Naive thymus-derived CD4-positive, alpha-beta T cell (primary cell): ENCODE data around the gene PDXP. TPM values are rescaled to one million over a fixed set of nuclear protein-coding genes. Genes with fewer than 3 reads are reported as not detected.
A peak's percentile ranks its signal among the peaks of the same experiment; 100 is the strongest.

Experiments
- ATAC-seq: fragments of 150-1000 bp; cut with Tn5 transposase; 2 replicates; pipeline ENCODE4 v1.10.0; 2021; ENCODE audit warnings: mild to moderate bottlenecking, moderate library complexity
- CTCF ChIA-PET: fragments of 350-600 bp; sonication (Branson Sonifier 250); formaldehyde crosslinking; loops from one replicate; lab custom pipeline; 2021; ENCODE audit warnings: antibody characterized with exemption; lab: Charles Lee
- POLR2A ChIA-PET: fragments of 350-600 bp; sonication (Branson Sonifier 250); formaldehyde crosslinking; loops from one replicate; lab custom pipeline; 2021; ENCODE audit warnings: antibody characterized with exemption, inconsistent platforms; lab: Charles Lee
- DNase-seq, 9 donors: peaks; one replicate each; pipeline versions ENCODE4 v3.0.0 to v3.0.0-alpha.2; 2020 to 2022; ENCODE audit warnings: mixed read lengths in 1 of 9
- H3K27ac ChIP-seq: one replicate; pipeline ENCODE4 v1.7.0; 2013; ENCODE audit warnings: mild to moderate bottlenecking, low read depth, low read length, moderate library complexity
- H3K27me3 ChIP-seq, 2 donors: one replicate each; pipeline ENCODE4 v1.7.0; 2013; ENCODE audit warnings: low read length in 2 of 2, mild to moderate bottlenecking in 2 of 2, moderate library complexity in 2 of 2; ENCODE audit not compliant: control insufficient read depth in 2 of 2, insufficient read depth in 2 of 2
- H3K36me3 ChIP-seq, 3 experiments: 1 replicate in 2 of 3; 2 replicates in 1 of 3; pipeline ENCODE4 v1.7.0; 2013; ENCODE audit warnings: low read length in 3 of 3, mild to moderate bottlenecking in 3 of 3, moderate library complexity in 1 of 3; ENCODE audit not compliant: insufficient read depth in 3 of 3, control insufficient read depth in 2 of 3
- H3K4me1 ChIP-seq, 2 donors: one replicate each; pipeline ENCODE4 v1.7.0; 2013; ENCODE audit warnings: low read length in 2 of 2, mild to moderate bottlenecking in 2 of 2, moderate library complexity in 1 of 2; ENCODE audit not compliant: control insufficient read depth in 2 of 2, insufficient read depth in 2 of 2
- H3K4me3 ChIP-seq: 2 replicates; pipeline ENCODE4 v1.7.0; 2013; ENCODE audit warnings: mild to moderate bottlenecking, low read length
- H3K9me3 ChIP-seq, 3 experiments: 1 replicate in 2 of 3; 2 replicates in 1 of 3; pipeline ENCODE4 v1.7.0; 2013; ENCODE audit warnings: low read length in 3 of 3; ENCODE audit not compliant: control insufficient read depth in 2 of 3
- H3K27ac Mint-ChIP-seq, 9 donors: one replicate each; pipeline ENCODE4 v1.8.0; 2020 to 2022; ENCODE audit warnings: mixed read lengths in 9 of 9, mild to moderate bottlenecking in 8 of 9, moderate library complexity in 5 of 9, inconsistent platforms in 2 of 9
- H3K27me3 Mint-ChIP-seq, 5 donors: one replicate each; pipeline ENCODE4 v1.8.0; 2021 to 2022; ENCODE audit warnings: mixed read lengths in 5 of 5, mild to moderate bottlenecking in 1 of 5
- H3K36me3 Mint-ChIP-seq, 5 donors: one replicate each; pipeline ENCODE4 v1.8.0; 2020 to 2022; ENCODE audit warnings: mixed read lengths in 5 of 5, mild to moderate bottlenecking in 3 of 5, inconsistent platforms in 1 of 5
- H3K4me1 Mint-ChIP-seq, 7 donors: one replicate each; pipeline ENCODE4 v1.8.0; 2020 to 2022; ENCODE audit warnings: mixed read lengths in 7 of 7, mild to moderate bottlenecking in 3 of 7, inconsistent platforms in 1 of 7
- H3K4me3 Mint-ChIP-seq, 10 donors: one replicate each; pipeline ENCODE4 v1.8.0; 2020 to 2022; ENCODE audit warnings: mild to moderate bottlenecking in 10 of 10, mixed read lengths in 10 of 10, moderate library complexity in 6 of 10, inconsistent platforms in 2 of 10
- H3K9me3 Mint-ChIP-seq, 11 donors: one replicate each; pipeline ENCODE4 v1.8.0; 2020 to 2022; ENCODE audit warnings: mixed read lengths in 11 of 11, mild to moderate bottlenecking in 4 of 11, inconsistent platforms in 1 of 11, moderate library complexity in 1 of 11
- intact Hi-C, 2 donors: fragments of 100-400 bp; cut with micrococcal nuclease; formaldehyde crosslinking; loops; one replicate each; pipeline ENCODE4 v1.15.1; 2023
- polyA plus RNA-seq, 2 donors: library from polyadenylated mRNA; unstranded; fragments of 300-500 nt; fragmentation: Illumina TruSeq; gene quantifications; one replicate each; pipeline ENCODE4 v1.2.3, GENCODE V29; 2021
- total RNA-seq, 6 experiments: library from RNA in 5 of 6; stranded (reverse) in 5 of 6; gene quantifications; 1 replicate in 5 of 6; 2 replicates in 1 of 6; pipeline ENCODE4 v1.2.3 and lab custom pipeline; 2021 to 2026

Gene PDXP
- total and polyA plus RNA-seq, 7 experiments from 2014 or later: 1.9 to 27.4 (median 4.9) TPM

- no peak overlapping the region for H3K27ac ChIP-seq
- ATAC-seq: no peak
- H3K9me3 Mint-ChIP-seq: no peaks in the 10 kb centered on the region
These were observed 42.1 kb upstream of the PDXP start for GRCh38 chr22:37616201-37617083.

GRCh38 chr22:37617431-37617830 is 41.1 kb upstream of the PDXP start:
- Histone ChIP-seq H3K27me3 (no peaks in the 10 kb centered on the region), H3K36me3 (peaks cover 4 to 73% (median 10%) of the 10 kb centered on the region in 3 experiments), H3K9me3 (no peaks in the 10 kb centered on the region), H3K27ac (no peak overlapping the region), H3K4me1 (no peaks in the 10 kb centered on the region), H3K4me3 (no peak overlapping the region)
- ATAC-seq (no peak), DNase-seq (no peak)
- no peaks in the 10 kb centered on the region for H3K27me3 Mint-ChIP-seq
- H3K36me3 Mint-ChIP-seq: peaks cover 0 to 19% (median 5%) of the 10 kb centered on the region in 5 donors
- intact Hi-C loops: no loop called here
- H3K9me3 Mint-ChIP-seq: no peaks in the 10 kb centered on the region
- POLR2A ChIA-PET: interaction anchor here (0.7 to 2.1 kb wide), 5 partner anchors 7 to 69 kb away, joined by 3 to 9 read pairs (median 4); partner anchors contain the start of gene NOL12
- no peak overlapping the region for H3K4me3 Mint-ChIP-seq
- peaks cover 0 to 8% (median under 1%) of the 10 kb centered on the region in 7 donors for H3K4me1 Mint-ChIP-seq
- CTCF ChIA-PET: interaction anchor here (0.9 to 20.3 kb wide), 3 partner anchors 10 to 22 kb away, joined by 3 to 292 read pairs (median 4); partner anchors contain the start of gene SH3BP1
- H3K27ac Mint-ChIP-seq: peak overlapping the region in 2 of 9 donors; percentile 19 to 55

More at GRCh38 chr22:37616201-37617083, 42.1 kb upstream of the PDXP start:
- ChIA-PET POLR2A (interaction anchor here (0.6 to 2.1 kb wide), 3 partner anchors 9 to 68 kb away, joined by 3 to 9 read pairs (median 3); no protein-coding TSS in a partner anchor), CTCF (interaction anchor here (20.3 kb wide), 1 partner anchor 23 kb away, joined by 292 read pairs; the partner anchor contains the start of gene SH3BP1)
- H3K27me3 Mint-ChIP-seq: no peaks in the 10 kb centered on the region
- H3K4me1 Mint-ChIP-seq: peaks cover 0 to 9% (median under 1%) of the 10 kb centered on the region in 7 donors
- no peaks in the 10 kb centered on the region for H3K4me1 ChIP-seq
- peak overlapping the region in 1 of 9 donors; percentile 41 for H3K27ac Mint-ChIP-seq
- intact Hi-C loops: no loop called here
- no peak overlapping the region for H3K4me3 Mint-ChIP-seq
- H3K36me3 Mint-ChIP-seq: peaks cover 0 to 19% (median 5%) of the 10 kb centered on the region in 5 donors
- DNase-seq: no peak
- no peaks in the 10 kb centered on the region for H3K27me3 ChIP-seq
- H3K4me3 ChIP-seq: no peak overlapping the region
- no peaks in the 10 kb centered on the region for H3K9me3 ChIP-seq
- peaks cover 4 to 70% (median 10%) of the 10 kb centered on the region in 3 experiments for H3K36me3 ChIP-seq

GRCh38 chr22:37618072-37618656 is 40.4 kb upstream of the PDXP start:
- H3K4me1 ChIP-seq: peaks cover 0 to under 1% of the 10 kb centered on the region in 2 donors
- ChIA-PET POLR2A (interaction anchor here (0.7 to 2.5 kb wide), 6 partner anchors 8 to 68 kb away, joined by 3 to 19 read pairs (median 4); partner anchors contain the start of genes GGA1 and NOL12), CTCF (interaction anchor here (0.9 to 20.3 kb wide), 3 partner anchors 9 to 22 kb away, joined by 3 to 292 read pairs (median 4); partner anchors contain the start of gene SH3BP1)
- Mint-ChIP-seq H3K27ac (no peak overlapping the region), H3K4me1 (peaks cover 0 to 9% (median 3%) of the 10 kb centered on the region in 7 donors), H3K27me3 (no peaks in the 10 kb centered on the region), H3K36me3 (peaks cover 0 to 19% (median 5%) of the 10 kb centered on the region in 5 donors), H3K4me3 (no peak overlapping the region), H3K9me3 (no peaks in the 10 kb centered on the region)
- DNase-seq (no peak), ATAC-seq (no peak)
- H3K27ac ChIP-seq: no peak overlapping the region
- intact Hi-C loops: no loop called here
- no peaks in the 10 kb centered on the region for H3K9me3 ChIP-seq
- H3K4me3 ChIP-seq: no peak overlapping the region
- H3K36me3 ChIP-seq: peaks cover 4 to 74% (median 10%) of the 10 kb centered on the region in 3 experiments
- no peaks in the 10 kb centered on the region for H3K27me3 ChIP-seq

DNA sequence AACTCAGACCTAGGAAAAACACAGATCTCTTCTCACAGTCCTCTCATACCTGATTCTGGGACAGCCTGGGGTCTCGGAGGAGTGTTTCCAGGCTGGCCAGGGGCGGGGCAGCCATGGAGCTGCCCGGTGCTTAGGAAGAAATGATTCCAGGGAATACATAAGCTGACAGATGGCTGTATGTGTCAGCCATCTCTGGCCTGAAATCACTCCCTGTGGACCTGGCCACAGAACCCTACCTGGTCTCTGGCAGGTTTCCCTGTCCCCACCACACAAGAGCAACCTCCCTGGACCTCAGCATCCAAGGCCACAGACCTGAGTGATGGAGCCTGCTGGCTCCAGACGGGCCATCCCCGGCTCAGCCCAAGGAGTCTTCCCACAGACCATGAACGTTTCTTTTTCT is 39.8 kb upstream of the PDXP start:
- no peak overlapping the region for H3K27ac Mint-ChIP-seq
- H3K4me3 Mint-ChIP-seq: no peak overlapping the region
- intact Hi-C loops: no loop called here
- Histone ChIP-seq H3K4me1 (peaks cover 2 to 6% of the 10 kb centered on the region in 2 donors), H3K4me3 (no peak overlapping the region), H3K27me3 (no peaks in the 10 kb centered on the region), H3K9me3 (no peaks in the 10 kb centered on the region), H3K27ac (no peak overlapping the region), H3K36me3 (peaks cover 4 to 75% (median 10%) of the 10 kb centered on the region in 3 experiments)
- peaks cover 2 to 19% (median 5%) of the 10 kb centered on the region in 5 donors for H3K36me3 Mint-ChIP-seq
- no peaks in the 10 kb centered on the region for H3K9me3 Mint-ChIP-seq
- no peak for DNase-seq
- H3K4me1 Mint-ChIP-seq: peaks cover 1 to 10% (median 6%) of the 10 kb centered on the region in 7 donors
- H3K27me3 Mint-ChIP-seq: no peaks in the 10 kb centered on the region
- ATAC-seq: no peak
- ChIA-PET CTCF (interaction anchor here (20.3 kb wide), 1 partner anchor 21 kb away, joined by 292 read pairs; the partner anchor contains the start of gene SH3BP1), POLR2A (interaction anchor here (0.9 to 2.5 kb wide), 3 partner anchors 9 to 66 kb away, joined by 3 to 19 read pairs (median 9); partner anchors contain the start of gene GGA1)

- CTCF ChIA-PET: interaction anchor here (0.6 to 20.3 kb wide), 4 partner anchors 11 to 28 kb away, joined by 3 to 292 read pairs (median 6); partner anchors contain the start of genes GGA1 and SH3BP1
- Mint-ChIP-seq H3K27me3 (no peaks in the 10 kb centered on the region), H3K4me3 (no peak overlapping the region), H3K9me3 (no peaks in the 10 kb centered on the region), H3K4me1 (peaks cover 6 to 21% (median 15%) of the 10 kb centered on the region in 7 donors), H3K27ac (peak overlapping the region in 1 of 9 donors; percentile 57), H3K36me3 (peaks cover 3 to 16% (median 5%) of the 10 kb centered on the region in 5 donors)
- Histone ChIP-seq H3K4me3 (no peak overlapping the region), H3K9me3 (no peaks in the 10 kb centered on the region), H3K36me3 (peaks cover 4 to 69% (median 10%) of the 10 kb centered on the region in 3 experiments), H3K27me3 (no peaks in the 10 kb centered on the region), H3K27ac (no peak overlapping the region), H3K4me1 (peaks cover 12 to 18% of the 10 kb centered on the region in 2 donors)
- ATAC-seq (no peak), DNase-seq (no peak)
- POLR2A ChIA-PET: interaction anchor here (0.6 to 2.5 kb wide), 2 partner anchors 11 to 64 kb away, joined by 3 to 19 read pairs; partner anchors contain the start of gene GGA1
- intact Hi-C loops: loop anchor here in 1 of 2 donors (5.0 kb wide), 1 partner anchor 347 kb away; no protein-coding TSS in a partner anchor
These were observed 38.5 kb upstream of the PDXP start for GRCh38 chr22:37619991-37620390.
